OCI-LY3 (cell line): ENCODE results near the gene CCDC6.

Experiments used
- H2AFZ ChIP-seq: fragments of 200-600, 300-600 bp; shearing (Covaris generic); 2 replicates; pipeline ENCODE4 v1.6.0; 2014; ENCODE audit warnings: antibody characterized with exemption, low read depth, low read length
- H3K27ac ChIP-seq: fragments of 200-600, 300-600 bp; sonication (generic); 2 replicates; pipeline ENCODE4 v1.5.1; 2014; ENCODE audit warnings: mild to moderate bottlenecking, low read length, moderate library complexity, mixed read lengths
- H3K27me3 ChIP-seq: fragments of 200-600, 300-600 bp; sonication (generic); 2 replicates; pipeline ENCODE4 v1.6.1; 2014; ENCODE audit warnings: low read depth, low read length, mixed read lengths
- H3K36me3 ChIP-seq: fragments of 200-600, 300-600 bp; sonication (generic); replicated peaks from 2 replicates; pipeline ENCODE3; 2014; ENCODE audit warnings: low read depth, low read length, mixed read lengths
- H3K4me1 ChIP-seq: fragments of 300-600, 200-600 bp; sonication (generic); 2 replicates; pipeline ENCODE4 v1.6.1; 2014; ENCODE audit warnings: low read length, mixed read lengths
- H3K4me2 ChIP-seq: fragments of 200-600, 300-600 bp; sonication (generic); 2 replicates; pipeline ENCODE4 v1.6.1; 2014; ENCODE audit warnings: low read length, mixed read lengths
- H3K4me3 ChIP-seq: fragments of 300-600, 200-600 bp; sonication (generic); 2 replicates; pipeline ENCODE4 v1.5.1; 2014; ENCODE audit warnings: antibody characterized with exemption, mild to moderate bottlenecking, low read length, moderate library complexity
- H3K79me2 ChIP-seq: fragments of 300-600, 200-600 bp; shearing (Covaris generic); 2 replicates; pipeline ENCODE4 v1.6.1; 2014; ENCODE audit warnings: mild to moderate bottlenecking, low read length, mixed read lengths
- H3K9ac ChIP-seq: fragments of 300-600, 200-600 bp; shearing (Covaris generic); 2 replicates; pipeline ENCODE4 v1.6.0; 2014; ENCODE audit warnings: mild to moderate bottlenecking, low read length, moderate library complexity
- H3K9me3 ChIP-seq: fragments of 200-600, 300-600 bp; shearing (Covaris generic); 2 replicates; pipeline ENCODE4 v1.6.1; 2014; ENCODE audit warnings: low read length, mixed read lengths; ENCODE audit not compliant: insufficient read depth
- H4K20me1 ChIP-seq: fragments of 200-600, 300-600 bp; sonication (generic); 2 replicates; pipeline ENCODE4 v1.6.1; 2016; ENCODE audit warnings: low read length, mixed read lengths; ENCODE audit not compliant: insufficient read depth
- CTCF ChIP-seq: fragments of 200-600, 300-600 bp; sonication (generic); IDR thresholded peaks from 2 replicates; pipeline ENCODE4 v1.5.1; 2014; ENCODE audit warnings: antibody characterized with exemption, low read length, low read depth
- EZH2phosphoT487 ChIP-seq: fragments of 200-600 bp; shearing (Covaris generic); IDR thresholded peaks from 2 replicates; pipeline ENCODE4 v1.6.1; 2018; ENCODE audit warnings: antibody characterized with exemption, mixed run types, low read depth

Gene CCDC6

GRCh38 chr10:59881640-59882039, 24.7 kb downstream of the CCDC6 start:
- Histone ChIP-seq H2AFZ (no peak overlapping the region), H3K4me1 (peaks cover 82% of the 10 kb centered on the region), H3K27me3 (peaks cover 8% of the 10 kb centered on the region), H3K4me3 (peak overlapping the region; percentile 65), H3K27ac (peak overlapping the region; percentile 71; the same call in 1 of the 2 replicates), H3K9me3 (no peaks in the 10 kb centered on the region), H3K79me2 (peaks cover 65% of the 10 kb centered on the region), H3K9ac (peak overlapping the region; percentile 22; the same call in 1 of the 2 replicates), H3K36me3 (no peaks in the 10 kb centered on the region), H4K20me1 (peaks cover 79% of the 10 kb centered on the region), H3K4me2 (peak overlapping the region; percentile 82)
- no peak for TF ChIP-seq CTCF
- TF ChIP-seq EZH2phosphoT487: no peak

- Histone ChIP-seq H3K27me3 (peaks cover 8% of the 10 kb centered on the region), H4K20me1 (peaks cover 73% of the 10 kb centered on the region), H3K9me3 (no peaks in the 10 kb centered on the region), H3K36me3 (no peaks in the 10 kb centered on the region), H3K4me3 (peak overlapping the region; percentile 65), H3K79me2 (peaks cover 65% of the 10 kb centered on the region), H3K9ac (peak overlapping the region; percentile 40; the same call in 1 of the 2 replicates), H2AFZ (no peak overlapping the region), H3K4me1 (peaks cover 82% of the 10 kb centered on the region), H3K4me2 (peak overlapping the region; percentile 82), H3K27ac (peak overlapping the region; percentile 71)
- TF ChIP-seq CTCF: no peak
- TF ChIP-seq EZH2phosphoT487: no peak
Measured at GRCh38 chr10:59880971-59881510, 25.3 kb downstream of the CCDC6 start.

GRCh38 chr10:59880019-59880717, 26.2 kb downstream of the CCDC6 start:
- Histone ChIP-seq H3K4me2 (peak overlapping the region; percentile 82), H3K9ac (peak overlapping the region; percentile 40; the same call in 1 of the 2 replicates), H2AFZ (no peak overlapping the region), H3K79me2 (peaks cover 71% of the 10 kb centered on the region), H4K20me1 (peaks cover 75% of the 10 kb centered on the region), H3K27me3 (peaks cover 8% of the 10 kb centered on the region), H3K4me3 (peak overlapping the region; percentile 65), H3K9me3 (no peaks in the 10 kb centered on the region), H3K36me3 (no peaks in the 10 kb centered on the region), H3K4me1 (peaks cover 78% of the 10 kb centered on the region), H3K27ac (peak overlapping the region; percentile 71)
- TF ChIP-seq EZH2phosphoT487: no peak
- TF ChIP-seq CTCF: peak; percentile 58

GRCh38 chr10:59879363-59879913, 26.9 kb downstream of the CCDC6 start:
- peak overlapping the region; percentile 82 for H3K4me2 ChIP-seq
- H3K9ac ChIP-seq: no peak overlapping the region
- peak overlapping the region; percentile 65 for H3K4me3 ChIP-seq
- no peak for TF ChIP-seq EZH2phosphoT487
- TF ChIP-seq CTCF: no peak
- H3K79me2 ChIP-seq: peaks cover 71% of the 10 kb centered on the region
- no peak overlapping the region for H2AFZ ChIP-seq
- H3K27me3 ChIP-seq: peaks cover 8% of the 10 kb centered on the region
- H3K9me3 ChIP-seq: no peaks in the 10 kb centered on the region
- H3K36me3 ChIP-seq: no peaks in the 10 kb centered on the region
- H3K4me1 ChIP-seq: peaks cover 74% of the 10 kb centered on the region
- H3K27ac ChIP-seq: peak overlapping the region; percentile 71; the same call in 1 of the 2 replicates
- peaks cover 76% of the 10 kb centered on the region for H4K20me1 ChIP-seq
